A549 (cell line): ENCODE data around the gene SLC13A4.
"Not testable (repeated sequence)": the region's sequence is repeated elsewhere in the genome, so short reads cannot be mapped to it uniquely, and the experiment has no call there.

Source experiments
- CBX8 ChIP-seq: fragments of 200-600 bp; sonication (generic); IDR thresholded peaks from 2 replicates; pipeline ENCODE4 v1.6.1; 2016
- CTCF ChIP-seq: fragments of >200 bp; sonication (Bioruptor Twin); formaldehyde crosslinking; IDR thresholded peaks from 3 replicates; pipeline ENCODE4 v1.5.1; 2016
- E2F6 ChIP-seq: IDR thresholded peaks from 2 replicates; pipeline ENCODE4 v1.6.1; 2012; ENCODE audit warnings: low read depth, borderline replicate concordance
- EP300 ChIP-seq, 2 experiments: fragments of >200 bp; sonication (Bioruptor Twin); formaldehyde crosslinking; IDR thresholded peaks; 2 replicates in 1 of 2; 3 replicates in 1 of 2; pipeline ENCODE4 v1.6.1; 2016 to 2017
- HMGXB4 ChIP-seq: fragments of 250-450 bp; sonication (Bioruptor Pico); IDR thresholded peaks from 2 replicates; pipeline ENCODE4 v1.5.0; 2021; ENCODE audit warnings: mild to moderate bottlenecking, moderate library complexity, borderline replicate concordance
- MAFK ChIP-seq: fragments of 450-650 bp; IDR thresholded peaks from 2 replicates; pipeline ENCODE4 v1.6.1; 2014; ENCODE audit not compliant: partially characterized antibody
- MAX ChIP-seq: IDR thresholded peaks from 2 replicates; pipeline ENCODE4 v1.6.1; 2012
- MYC ChIP-seq: IDR thresholded peaks from 2 replicates; pipeline ENCODE4 v1.6.1; 2012; ENCODE audit warnings: mild to moderate bottlenecking, inconsistent platforms, low read length, improper control_type of control experiment, borderline replicate concordance
- RFX5 ChIP-seq: fragments of 450-650 bp; IDR thresholded peaks from 2 replicates; pipeline ENCODE4 v1.7.1; 2014; ENCODE audit warnings: antibody characterized with exemption, mild to moderate bottlenecking, moderate library complexity
- TP53 ChIP-seq: fragments of 250-450 bp; sonication (Bioruptor Pico); IDR thresholded peaks from 2 replicates; pipeline ENCODE4 v1.5.0; 2021; ENCODE audit warnings: mild to moderate bottlenecking, moderate library complexity

- not testable (repeated sequence) for TF ChIP-seq MYC; E2F6; CTCF; CBX8; RFX5; MAX; TP53 (CRISPR knock-in tag); MAFK; EP300 (IDR thresholded peaks at IDR 0.05); HMGXB4 (CRISPR knock-in tag)
Measured at GRCh38 chr7:135667626-135668025, 60.4 kb downstream of the SLC13A4 start.
